ENCODE measurements around the gene PADI1. TPM values are rescaled to one million over a fixed set of nuclear protein-coding genes. Genes with fewer than 3 reads are reported as not detected.

Gene PADI1
- not detected in 2 replicates for total RNA-seq
- total RNA-seq (2013), result not detected
- polyA plus RNA-seq, result not detected in 2 replicates
- polyA minus RNA-seq, result not detected in 2 replicates

GRCh38 chr1:17204546-17205440 is at the start of gene PADI1:
TSS of gene PADI1 (plus strand) at chr1:17205128. CDS start at chr1:17205218, 90 bp downstream.
- no peak within 1 kb of the TSS for H3K9ac ChIP-seq (ENCODE audit: low read length)
- H3K27ac ChIP-seq (ENCODE audit: low read length in 2 of 2), result no peak within 1 kb of the TSS
- intact Hi-C loops (cut with micrococcal nuclease), result no loop called here
- Mint-ChIP-seq H3K4me3 (no peak within 1 kb of the TSS), H3K27me3 (peaks cover 4% of the 10 kb centered on the region), H3K4me1 (peaks cover 27% of the 10 kb centered on the region), H3K27ac (no peak within 1 kb of the TSS), H3K9me3 (ENCODE audit: insufficient read depth) (no peaks in the 10 kb centered on the region)
- TF ChIP-seq CTCF (IDR thresholded peaks at IDR 0.05), result no peak
- TF ChIP-seq EZH2 (IDR thresholded peaks at IDR 0.05; ENCODE audit: borderline replicate concordance, insufficient read depth, low read depth, low read length, poor library complexity, severe bottlenecking), result no peak
- peaks cover 16 to 17% of the 10 kb centered on the region in 2 donors for H3K4me1 ChIP-seq (ENCODE audit: control insufficient read depth in 2 of 2, insufficient read depth in 2 of 2, low read length in 2 of 2)
- DNase-seq (no peak), ATAC-seq (ENCODE audit: low read depth) (no peak)
- ChIA-PET POLR2A (no interaction called here), CTCF (interaction anchor here (1.4 kb wide), 1 partner anchor 32 kb away, joined by 5 read pairs; no protein-coding TSS in a partner anchor)
- 82% methylated on average over 5 of the region's 9 CpGs for WGBS (ENCODE audit: insufficient coverage)
- no peak within 1 kb of the TSS for H3K4me2 ChIP-seq (replicated peaks; ENCODE audit: low read depth, low read length, poor library complexity, severe bottlenecking)
- H3K79me2 ChIP-seq (ENCODE audit: control insufficient read depth, insufficient read depth, low read length), result no peaks in the 10 kb centered on the region
- no peak within 1 kb of the TSS for H2AFZ ChIP-seq (ENCODE audit: insufficient read depth, low read depth, low read length, poor library complexity, severe bottlenecking)
- H3K9me3 ChIP-seq (ENCODE audit: control extremely low read depth in 1 of 3, control insufficient read depth in 2 of 3, insufficient read depth in 1 of 3, low read length in 2 of 3), result no peaks in the 10 kb centered on the region
- no peak within 1 kb of the TSS for H3K4me3 ChIP-seq (ENCODE audit: control extremely low read depth in 1 of 5, extremely low read depth in 1 of 5, insufficient read depth in 1 of 5, low read depth in 2 of 5, low read length in 4 of 5)
- H3K36me3 ChIP-seq (replicated peaks in 1 of 2; ENCODE audit: control extremely low read depth in 1 of 2, control insufficient read depth in 1 of 2, extremely low read depth in 1 of 2, insufficient read depth in 2 of 2, low read length in 1 of 2), result no peaks in the 10 kb centered on the region
- H3K27me3 ChIP-seq (replicated peaks in 1 of 4; ENCODE audit: control extremely low read depth in 1 of 4, control insufficient read depth in 3 of 4, insufficient read depth in 4 of 4, low read length in 3 of 4), result no peaks in the 10 kb centered on the region
- H4K20me1 ChIP-seq (ENCODE audit: control insufficient read depth, insufficient read depth, low read length, poor library complexity, severe bottlenecking), result no peaks in the 10 kb centered on the region

Data from B cell (primary cell).